CD14-positive monocyte (primary cell): ENCODE measurements around the gene C5orf58. TPM values are rescaled to one million over a fixed set of nuclear protein-coding genes. Genes with fewer than 3 reads are reported as not detected.

Experiments used
- DNase-seq, 3 donors: peaks; one replicate each; pipeline ENCODE4 v3.0.0-alpha.2; 2011 to 2022
- H2AFZ ChIP-seq: 2 replicates; pipeline ENCODE4 v1.6.0; 2012; ENCODE audit warnings: mild to moderate bottlenecking, low read depth, low read length, inconsistent platforms; ENCODE audit not compliant: insufficient read depth, poor library complexity, severe bottlenecking
- H3K27ac ChIP-seq, 2 donors: 1 replicate in 1 of 2; 2 replicates in 1 of 2; pipeline ENCODE4 v1.5.1; 2012 to 2013; ENCODE audit warnings: low read length in 2 of 2, control low read depth in 1 of 2, inconsistent platforms in 1 of 2, low read depth in 1 of 2, mild to moderate bottlenecking in 1 of 2
- H3K27me3 ChIP-seq, 2 donors: one replicate each; pipeline versions ENCODE4 v1.6.0 to v1.6.1; 2011 to 2013; ENCODE audit warnings: low read length in 2 of 2; ENCODE audit not compliant: control insufficient read depth in 2 of 2, insufficient read depth in 2 of 2
- H3K36me3 ChIP-seq, 2 donors: replicated peaks in 1 of 2; 1 replicate in 1 of 2; 2 replicates in 1 of 2; pipeline versions ENCODE4 v1.5.1 to v1.6.1; 2012 to 2013; ENCODE audit warnings: low read length in 2 of 2, control low read depth in 1 of 2, inconsistent platforms in 1 of 2, mild to moderate bottlenecking in 1 of 2; ENCODE audit not compliant: insufficient read depth in 2 of 2, control insufficient read depth in 1 of 2
- H3K4me1 ChIP-seq, 2 donors: 1 replicate in 1 of 2; 2 replicates in 1 of 2; pipeline versions ENCODE4 v1.5.1 to v1.6.1; 2012 to 2013; ENCODE audit warnings: low read length in 2 of 2, control low read depth in 1 of 2, inconsistent platforms in 1 of 2, mild to moderate bottlenecking in 1 of 2, moderate library complexity in 1 of 2; ENCODE audit not compliant: insufficient read depth in 2 of 2, control insufficient read depth in 1 of 2
- H3K4me2 ChIP-seq: replicated peaks from 2 replicates; pipeline ENCODE3; 2012; ENCODE audit warnings: low read length, moderate library complexity, mild to moderate bottlenecking; ENCODE audit not compliant: poor library complexity, severe bottlenecking; ENCODE audit errors: extremely low read depth
- H3K4me3 ChIP-seq, 3 experiments: fragments of 200-600 bp in 1 of 3; sonication (generic) in 1 of 3; replicated peaks in 1 of 3; 1 replicate in 2 of 3; 2 replicates in 1 of 3; pipeline ENCODE4 v1.5.1; 2011 to 2013; ENCODE audit warnings: low read length in 3 of 3, mild to moderate bottlenecking in 3 of 3, control low read depth in 2 of 3, low read depth in 2 of 3, inconsistent platforms in 1 of 3, moderate library complexity in 1 of 3
- H3K79me2 ChIP-seq: 2 replicates; pipeline ENCODE4 v1.6.0; 2012; ENCODE audit warnings: mild to moderate bottlenecking, control low read depth, inconsistent platforms, low read length, moderate library complexity; ENCODE audit not compliant: insufficient read depth
- H3K9ac ChIP-seq: 2 replicates; pipeline ENCODE4 v1.6.0; 2017; ENCODE audit warnings: low read length, mild to moderate bottlenecking; ENCODE audit not compliant: insufficient read depth, poor library complexity, severe bottlenecking
- H3K9me3 ChIP-seq, 2 donors: replicated peaks in 1 of 2; 1 replicate in 1 of 2; 2 replicates in 1 of 2; pipeline versions ENCODE4 v1.5.1 to v1.6.1; 2012 to 2013; ENCODE audit warnings: low read length in 2 of 2, control low read depth in 1 of 2; ENCODE audit not compliant: control insufficient read depth in 1 of 2, insufficient read depth in 1 of 2
- H4K20me1 ChIP-seq: 2 replicates; pipeline ENCODE4 v1.6.0; 2012; ENCODE audit warnings: mild to moderate bottlenecking, low read length, control low read depth, moderate library complexity; ENCODE audit not compliant: insufficient read depth
- H3K27ac Mint-ChIP-seq, 7 donors: one replicate each; pipeline ENCODE4 v1.8.0; 2020; ENCODE audit warnings: mild to moderate bottlenecking in 7 of 7, mixed read lengths in 7 of 7, moderate library complexity in 6 of 7, inconsistent platforms in 2 of 7
- H3K27me3 Mint-ChIP-seq, 3 donors: one replicate each; pipeline ENCODE4 v1.8.0; 2021 to 2022; ENCODE audit warnings: low read depth in 3 of 3, mild to moderate bottlenecking in 3 of 3, mixed read lengths in 3 of 3, moderate library complexity in 3 of 3, inconsistent platforms in 1 of 3
- H3K36me3 Mint-ChIP-seq, 2 donors: one replicate each; pipeline ENCODE4 v1.8.0; 2020; ENCODE audit warnings: mixed read lengths in 2 of 2, inconsistent platforms in 1 of 2, mild to moderate bottlenecking in 1 of 2
- H3K4me1 Mint-ChIP-seq: one replicate; pipeline ENCODE4 v1.8.0; 2020; ENCODE audit warnings: mild to moderate bottlenecking, mixed read lengths
- H3K4me3 Mint-ChIP-seq, 2 donors: one replicate each; pipeline ENCODE4 v1.8.0; 2020; ENCODE audit warnings: mild to moderate bottlenecking in 2 of 2, mixed read lengths in 2 of 2, moderate library complexity in 1 of 2
- H3K9me3 Mint-ChIP-seq, 7 donors: one replicate each; pipeline ENCODE4 v1.8.0; 2020 to 2022; ENCODE audit warnings: mixed read lengths in 7 of 7, mild to moderate bottlenecking in 6 of 7, moderate library complexity in 6 of 7, inconsistent platforms in 2 of 7
- CTCF ChIP-seq: fragments of 200-600 bp; IDR thresholded peaks from one replicate; pipeline ENCODE4 v1.8.0; 2022; ENCODE audit warnings: antibody characterized with exemption, mild to moderate bottlenecking
- WGBS: methylation state at CpG from one replicate; pipeline ENCODE4 v1.1.5; 2013; ENCODE audit warnings: missing lambda C conversion rate; ENCODE audit not compliant: insufficient coverage; 5-methylcytosine and 5-hydroxymethylcytosine counted together
- intact Hi-C, 2 donors: fragments of 100-400 bp; cut with micrococcal nuclease; formaldehyde crosslinking; loops; one replicate each; pipeline versions ENCODE4 v1.15.0 to v1.15.1; 2023
- polyA plus RNA-seq, 3 donors: library from polyadenylated mRNA; depleted of rRNA in 1 of 3; unstranded in 2 of 3; stranded (reverse) in 1 of 3; fragments of 300-500 nt in 2 of 3; fragments of >200 nt in 1 of 3; fragmentation: Illumina TruSeq in 2 of 3; gene quantifications; 1 replicate in 2 of 3; 2 replicates in 1 of 3; pipeline ENCODE4 v1.2.3, GENCODE V29; 2012 to 2021

C5orf58 gene
- polyA plus RNA-seq, 3 donors = 0.46 TPM; not detected in 2

GRCh38 chr5:170228762-170229435, 3.9 kb upstream of the C5orf58 start:
- Histone ChIP-seq H3K36me3 (no peaks in the 10 kb centered on the region), H4K20me1 (no peaks in the 10 kb centered on the region), H3K4me2 (no peak overlapping the region), H3K79me2 (no peaks in the 10 kb centered on the region), H3K4me1 (no peaks in the 10 kb centered on the region), H2AFZ (no peak overlapping the region), H3K9me3 (no peaks in the 10 kb centered on the region), H3K9ac (no peak overlapping the region), H3K27ac (no peak overlapping the region), H3K27me3 (no peaks in the 10 kb centered on the region), H3K4me3 (no peak overlapping the region)
- WGBS = 100% methylated on average over 2 of the region's 6 CpGs
- Mint-ChIP-seq H3K36me3 (peaks cover 0 to 2% of the 10 kb centered on the region in 2 donors), H3K27me3 (peaks cover 0 to 3% (median 0%) of the 10 kb centered on the region in 3 donors), H3K4me3 (no peak overlapping the region), H3K4me1 (peaks cover 3% of the 10 kb centered on the region), H3K27ac (no peak overlapping the region), H3K9me3 (peaks cover 0 to 2% (median 0%) of the 10 kb centered on the region in 7 donors)
- DNase-seq = no peak
- no peak for TF ChIP-seq CTCF
- intact Hi-C loops = loop anchor here (5.0 to 10.0 kb wide), 3 partner anchors 108 to 406 kb away; no protein-coding TSS in a partner anchor

- Mint-ChIP-seq H3K4me3 (no peak overlapping the region), H3K9me3 (peaks cover 0 to 2% (median 0%) of the 10 kb centered on the region in 7 donors), H3K27me3 (no peaks in the 10 kb centered on the region), H3K36me3 (peaks cover 8 to 13% of the 10 kb centered on the region in 2 donors), H3K4me1 (no peaks in the 10 kb centered on the region), H3K27ac (no peak overlapping the region)
- Histone ChIP-seq H3K79me2 (no peaks in the 10 kb centered on the region), H3K36me3 (no peaks in the 10 kb centered on the region), H3K27ac (no peak overlapping the region), H3K4me3 (no peak overlapping the region), H2AFZ (no peak overlapping the region), H3K4me2 (no peak overlapping the region), H3K27me3 (no peaks in the 10 kb centered on the region), H3K9me3 (no peaks in the 10 kb centered on the region), H3K9ac (no peak overlapping the region), H3K4me1 (no peaks in the 10 kb centered on the region), H4K20me1 (no peaks in the 10 kb centered on the region)
- no peak for TF ChIP-seq CTCF
- intact Hi-C loops = no loop called here
- 98% methylated on average over 16 of the region's 18 CpGs for WGBS
- no peak for DNase-seq
These were observed 640 bp downstream of the C5orf58 start for GRCh38 chr5:170233358-170233892.
